Lower leg skin (tissue), 4 donors: ENCODE data around the gene MUC2. TPM values are rescaled to one million over a fixed set of nuclear protein-coding genes. Genes with fewer than 3 reads are reported as not detected.

ENCODE experiments used
- DNase-seq, 2 donors: peaks; one replicate each; pipeline ENCODE4 v3.0.0-alpha.2; 2019; ENCODE audit warnings: low spot score in 2 of 2
- H3K4me3 ChIP-seq: fragments of 200-600 bp; sonication (generic); 2 replicates; pipeline ENCODE4 v1.5.1; 2017; ENCODE audit warnings: mild to moderate bottlenecking, low read depth; ENCODE audit not compliant: poor library complexity, severe bottlenecking
- CTCF ChIP-seq, 3 donors: fragments of 450-650 bp; IDR thresholded peaks; one replicate each; pipeline ENCODE4 v1.5.1; 2016; ENCODE audit warnings: antibody characterized with exemption in 3 of 3, mild to moderate bottlenecking in 3 of 3, moderate library complexity in 2 of 3
- POLR2A ChIP-seq, 2 donors: fragments of 450-650 bp; IDR thresholded peaks; one replicate each; pipeline ENCODE4 v1.6.1; 2016 to 2017; ENCODE audit warnings: antibody characterized with exemption in 2 of 2, mild to moderate bottlenecking in 1 of 2, moderate library complexity in 1 of 2
- WGBS, 2 donors: methylation state at CpG; one replicate each; pipeline ENCODE4 v1.1.5; 2018; 5-methylcytosine and 5-hydroxymethylcytosine counted together
- intact Hi-C: fragments of 100-400 bp; cut with DNase I; formaldehyde crosslinking; loops from one replicate; pipeline ENCODE4 v1.15.0; 2023; ENCODE audit warnings: low total_unique reads
- total RNA-seq, 4 donors: library from RNA; depleted of rRNA; stranded (reverse); fragments of >200 nt; gene quantifications; one replicate each; pipeline ENCODE4 v1.1.0, GENCODE V29; 2016

Gene MUC2
- total RNA-seq, 4 donors from 2014 or later = 0.02 TPM; not detected in 3

GRCh38 chr11:1055109-1055703 lies 19.5 kb upstream of the MUC2 start:
- no peak for DNase-seq

GRCh38 chr11:1055990-1056771 lies 18.5 kb upstream of the MUC2 start:
- WGBS, 2 donors = 82 to 85% methylated on average over 37 to 46 of the region's 46 CpGs
- DNase-seq = no peak
- TF ChIP-seq POLR2A (IDR thresholded peaks at IDR 0.05) (no peak), CTCF (IDR thresholded peaks at IDR 0.05) (no peak)
- H3K4me3 ChIP-seq = no peak overlapping the region
- intact Hi-C loops = no loop called here

More at GRCh38 chr11:1055109-1055703, 19.5 kb upstream of the MUC2 start:
- no peak for TF ChIP-seq CTCF (IDR thresholded peaks at IDR 0.05)
- no peak for TF ChIP-seq POLR2A (IDR thresholded peaks at IDR 0.05)
- intact Hi-C loops = no loop called here
- 89% methylated on average over 17 of the region's 17 CpGs for WGBS, 2 donors
- no peak overlapping the region for H3K4me3 ChIP-seq

- no peak overlapping the region for H3K4me3 ChIP-seq
- no peak for DNase-seq
- TF ChIP-seq CTCF (IDR thresholded peaks at IDR 0.05) = no peak
- TF ChIP-seq POLR2A (IDR thresholded peaks at IDR 0.05) = no peak
- 90 to 92% methylated on average over 16 of the region's 16 CpGs for WGBS, 2 donors
- intact Hi-C loops = no loop called here
Measured at GRCh38 chr11:1057806-1058205, 16.9 kb upstream of the MUC2 start.

GRCh38 chr11:1059759-1060158 lies 14.9 kb upstream of the MUC2 start:
- 78 to 89% methylated on average over 15 of the region's 15 CpGs for WGBS, 2 donors
- H3K4me3 ChIP-seq = no peak overlapping the region
- TF ChIP-seq CTCF (IDR thresholded peaks at IDR 0.05) (no peak), POLR2A (IDR thresholded peaks at IDR 0.05) (no peak)
- DNase-seq = no peak
- intact Hi-C loops = no loop called here

GRCh38 chr11:1060410-1060809 lies 14.3 kb upstream of the MUC2 start:
- no peak for TF ChIP-seq CTCF (IDR thresholded peaks at IDR 0.05)
- no peak for TF ChIP-seq POLR2A (IDR thresholded peaks at IDR 0.05)
- H3K4me3 ChIP-seq = no peak overlapping the region
- intact Hi-C loops = no loop called here
- WGBS, 2 donors = 74 to 75% methylated on average over 16 of the region's 16 CpGs
- DNase-seq = no peak
